SIG-M5 treated with dmso at 0.1 percent for 504 hours (cell line): ENCODE data around the gene GSTA5.
"Not testable (repeated sequence)": the region's sequence is repeated elsewhere in the genome, so short reads cannot be mapped to it uniquely, and the experiment has no call there.

Experiments used
- DNase-seq: peaks from one replicate; lab custom pipeline; 2025; ENCODE audit not compliant: unreplicated experiment; lab: John Stamatoyannopoulos, UW

Gene GSTA5

GRCh38 chr6:52840763-52841585 lies at the start of gene GSTA5:
Gene GSTA5 (minus strand): TSS chr6:52840813.
- no peak for DNase-seq

- no peak for DNase-seq
Measured at GRCh38 chr6:52890018-52890417, 49.4 kb upstream of the GSTA5 start.

- DNase-seq = no peak
Measured at GRCh38 chr6:52887910-52888524, 47.4 kb upstream of the GSTA5 start.

- DNase-seq = peak; percentile 73
Measured at GRCh38 chr6:52881996-52882841, 41.6 kb upstream of the GSTA5 start.

DNA sequence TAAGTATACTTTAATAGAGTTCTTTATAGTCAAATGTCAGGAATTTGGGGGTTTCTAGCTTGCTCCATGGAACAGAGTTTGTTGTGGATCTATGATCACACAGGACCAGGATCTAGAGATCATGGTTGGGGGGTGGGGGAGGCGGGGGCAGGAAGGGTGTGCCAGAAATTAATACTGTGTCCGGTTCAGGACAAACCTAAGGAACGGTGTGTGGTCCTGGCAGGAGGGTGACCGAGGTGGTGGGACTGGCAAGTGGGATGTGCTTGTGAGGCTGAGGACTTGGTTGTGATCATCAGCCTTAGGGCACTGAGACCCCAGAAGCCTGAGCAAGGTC lies 41.0 kb upstream of the GSTA5 start:
- no peak for DNase-seq

DNA sequence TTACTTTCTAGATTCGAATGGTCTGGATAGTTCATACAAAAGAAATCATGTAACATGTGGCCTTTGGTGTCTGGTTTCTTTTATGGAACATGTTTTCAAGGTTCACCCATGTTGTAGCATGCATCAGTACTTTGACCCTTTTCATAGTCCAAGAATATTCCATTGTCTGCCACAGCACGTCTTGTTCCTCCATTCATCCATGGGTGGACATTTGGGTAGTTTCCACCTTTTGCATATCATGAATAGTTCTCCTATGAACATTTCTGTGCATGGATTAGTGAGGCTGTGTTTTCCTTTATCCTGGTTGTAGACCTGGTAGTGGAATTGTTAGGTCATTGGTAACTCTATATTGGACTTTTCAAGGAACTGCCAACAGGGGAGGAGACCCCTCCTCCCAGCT lies 37.2 kb upstream of the GSTA5 start:
- DNase-seq = no peak

DNA sequence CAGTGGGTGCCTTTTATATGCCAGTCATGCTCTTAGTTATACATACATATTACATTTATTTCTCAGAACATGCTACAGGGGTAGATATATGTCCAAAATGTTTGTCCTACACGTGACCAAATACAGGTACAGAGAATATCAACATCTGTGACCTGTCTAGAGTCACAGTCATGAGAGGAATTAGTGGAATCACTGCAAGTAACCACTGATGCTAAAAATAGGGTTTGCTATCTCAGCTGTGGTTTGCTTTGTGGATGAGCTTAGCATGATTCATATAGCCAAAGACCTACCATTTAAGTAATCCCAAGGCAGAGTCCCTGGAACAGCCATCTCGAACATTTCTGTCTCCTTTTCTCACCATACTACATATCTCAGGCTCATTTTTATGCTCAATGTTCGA lies 36.6 kb upstream of the GSTA5 start:
- DNase-seq = no peak

DNA sequence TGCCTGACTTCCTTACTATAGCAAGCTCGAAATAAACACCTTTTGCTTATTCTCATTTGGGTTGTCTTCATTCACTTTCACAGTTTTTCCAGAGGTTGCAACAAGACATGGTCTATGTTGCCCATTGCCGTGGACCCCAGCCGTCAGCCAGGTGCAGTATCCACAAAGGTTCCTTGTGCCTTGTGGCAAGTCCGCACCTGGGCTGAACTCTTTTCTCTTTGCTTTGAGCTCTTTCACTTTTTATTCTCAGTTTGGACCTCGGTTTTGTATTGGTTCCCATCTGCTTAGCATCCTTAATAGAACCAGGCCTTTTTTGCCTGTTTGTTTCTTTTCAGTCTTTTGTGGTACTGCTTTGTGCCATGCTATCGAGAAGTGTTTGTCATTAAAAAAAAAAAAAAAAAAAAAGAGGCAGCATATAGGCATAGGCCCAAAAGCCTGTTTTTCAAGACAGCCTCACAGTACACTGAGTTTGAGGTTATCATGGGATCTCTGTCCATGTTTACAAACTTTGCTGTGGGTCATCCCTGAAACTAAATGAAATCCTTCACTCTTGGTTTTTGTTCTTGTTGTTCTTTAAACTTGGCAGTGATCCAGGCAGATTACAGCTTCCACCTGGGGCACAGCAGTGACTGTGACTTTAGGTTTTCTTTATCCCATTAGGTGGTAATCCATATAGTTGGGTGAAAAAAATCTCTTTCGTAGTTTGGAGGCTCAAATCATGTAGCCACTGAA lies 35.6 kb upstream of the GSTA5 start:
- DNase-seq = peak; percentile 27

DNA sequence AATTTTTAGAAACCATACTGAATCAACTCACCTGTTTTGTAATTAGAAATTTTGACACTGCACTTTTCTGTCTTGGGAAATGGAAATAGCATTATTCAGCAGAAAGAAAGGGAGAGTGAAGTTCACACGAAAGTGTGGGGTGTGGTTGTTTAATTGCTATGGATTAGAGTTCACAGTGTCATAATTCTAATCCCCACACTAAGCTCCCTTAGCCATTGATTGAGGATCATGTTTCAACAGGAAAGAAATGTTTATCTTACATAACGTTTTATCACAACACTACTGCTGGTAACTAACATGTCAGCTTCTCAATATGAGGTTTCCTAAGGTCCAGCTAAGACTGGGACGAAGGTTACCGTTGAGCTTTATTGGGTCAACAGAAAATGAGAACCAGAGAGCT lies 31.4 kb upstream of the GSTA5 start:
- no peak for DNase-seq

DNA sequence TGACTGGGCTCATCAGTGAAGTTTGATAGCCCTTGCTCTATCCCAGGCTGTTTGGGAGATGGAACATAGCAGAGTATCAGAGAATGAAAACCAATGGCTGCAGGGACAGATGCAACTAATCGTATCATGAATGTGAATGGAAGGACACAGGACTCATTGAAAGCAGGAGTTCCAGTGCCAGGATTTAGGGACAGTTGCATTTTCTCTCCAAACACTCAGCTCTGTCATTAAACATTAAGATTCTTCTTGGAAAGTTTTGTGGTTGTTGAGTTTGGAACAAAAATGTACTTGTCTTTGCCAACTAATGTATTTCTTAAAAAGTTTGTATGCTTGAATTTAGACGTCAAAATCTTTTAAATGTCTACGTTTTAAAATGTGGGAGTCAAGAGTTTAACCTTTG lies 31.0 kb upstream of the GSTA5 start:
- no peak for DNase-seq

DNA sequence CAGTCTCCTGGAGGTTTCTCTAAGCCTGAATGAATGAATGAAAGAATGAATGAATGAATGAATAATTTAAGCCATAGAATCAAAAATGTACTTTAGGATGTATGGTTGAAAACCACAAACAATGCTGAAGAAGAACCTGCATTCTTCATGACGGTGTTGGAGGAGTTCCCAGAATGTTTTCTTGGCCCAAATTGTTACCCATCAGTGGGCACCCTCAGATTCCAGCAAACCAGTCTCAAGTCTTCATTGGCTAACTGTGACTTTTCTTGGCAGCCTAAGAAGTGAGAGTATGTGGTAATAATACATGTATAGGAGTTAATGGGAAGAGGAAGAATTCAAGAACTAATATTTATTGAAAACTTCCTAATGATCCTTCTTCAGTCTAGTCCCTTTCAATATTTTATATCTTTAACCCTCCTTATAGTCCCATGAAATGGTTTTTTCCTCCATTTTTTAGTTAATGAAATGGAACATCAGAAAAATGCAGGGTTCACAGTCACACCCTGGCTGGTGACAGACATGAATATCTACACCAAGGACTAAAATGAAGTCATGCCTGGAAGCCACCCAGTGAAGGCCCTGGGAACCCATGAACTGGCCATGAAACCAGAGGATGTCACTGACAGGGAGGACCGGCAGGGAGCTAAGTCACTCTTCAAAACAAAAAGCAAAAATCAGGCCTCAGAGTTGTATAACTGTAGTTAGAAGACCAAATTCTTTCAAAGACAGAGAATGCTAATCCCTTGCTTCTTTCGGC lies 29.9 kb upstream of the GSTA5 start:
- DNase-seq = not testable (repeated sequence)

DNA sequence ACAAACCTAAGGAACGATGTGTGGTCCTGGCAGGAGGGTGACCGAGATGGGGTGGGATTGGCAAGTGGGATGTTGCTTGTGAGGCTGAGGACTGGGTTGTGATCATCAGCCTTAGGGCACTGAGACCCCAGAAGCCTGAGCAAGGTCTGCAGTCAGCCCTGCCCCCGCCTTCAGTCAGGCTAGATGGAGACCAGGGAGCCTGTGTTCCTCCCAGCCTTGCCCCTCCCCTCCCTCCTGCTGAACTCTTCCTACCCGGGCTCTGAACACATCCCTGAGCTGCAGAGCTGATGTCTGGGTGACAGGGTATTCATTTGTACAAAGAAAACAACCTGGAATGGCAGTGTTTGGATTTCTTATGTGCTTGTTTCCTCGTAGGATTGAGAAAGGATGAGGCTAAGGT lies 28.3 kb upstream of the GSTA5 start:
- DNase-seq = not testable (repeated sequence)

GRCh38 chr6:52868240-52868639 lies 27.6 kb upstream of the GSTA5 start:
- no peak for DNase-seq

DNA sequence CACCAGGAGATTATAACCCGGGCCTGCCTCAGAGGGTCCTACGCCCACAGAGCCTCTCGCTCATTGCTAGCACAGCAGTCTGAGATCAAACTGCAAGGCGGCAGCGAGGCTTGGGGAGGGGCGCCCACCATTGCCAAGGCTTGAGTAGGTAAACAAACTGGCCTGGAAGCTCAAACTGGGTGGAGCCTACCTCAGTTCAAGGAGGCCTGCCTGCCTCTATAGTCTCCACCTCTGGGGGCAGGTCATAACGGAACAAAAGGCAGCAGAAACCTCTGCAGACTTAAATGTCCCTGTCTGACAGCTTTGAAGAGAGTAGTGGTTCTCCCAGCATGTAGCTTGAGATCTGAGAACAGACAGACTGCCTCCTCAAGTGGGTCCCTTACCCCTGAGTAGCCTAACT lies 20.5 kb upstream of the GSTA5 start:
- DNase-seq = not testable (repeated sequence)

GRCh38 chr6:52858416-52858815 lies 17.8 kb upstream of the GSTA5 start:
- DNase-seq = no peak

GRCh38 chr6:52856137-52856536 lies 15.5 kb upstream of the GSTA5 start:
- not testable (repeated sequence) for DNase-seq

DNA sequence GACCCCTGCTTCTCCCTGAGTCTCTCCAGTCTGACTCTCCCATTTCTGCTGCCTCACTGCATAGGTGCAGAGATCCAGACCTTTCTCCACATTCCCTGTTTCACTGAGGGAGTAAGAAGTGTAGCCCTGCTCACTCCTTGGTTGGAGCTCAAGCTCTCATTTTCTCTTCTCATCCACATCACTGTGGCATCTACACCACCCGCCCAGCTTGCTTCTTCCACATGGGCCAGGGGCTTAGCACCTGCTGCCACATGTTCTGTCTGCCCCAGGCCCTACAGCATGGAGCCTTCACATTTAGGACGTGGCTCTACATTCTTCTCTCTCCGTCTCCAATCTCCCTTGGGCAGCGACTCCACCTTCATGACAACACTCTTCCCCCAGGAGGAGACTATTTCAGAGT lies 8.5 kb upstream of the GSTA5 start:
- no peak for DNase-seq

DNA sequence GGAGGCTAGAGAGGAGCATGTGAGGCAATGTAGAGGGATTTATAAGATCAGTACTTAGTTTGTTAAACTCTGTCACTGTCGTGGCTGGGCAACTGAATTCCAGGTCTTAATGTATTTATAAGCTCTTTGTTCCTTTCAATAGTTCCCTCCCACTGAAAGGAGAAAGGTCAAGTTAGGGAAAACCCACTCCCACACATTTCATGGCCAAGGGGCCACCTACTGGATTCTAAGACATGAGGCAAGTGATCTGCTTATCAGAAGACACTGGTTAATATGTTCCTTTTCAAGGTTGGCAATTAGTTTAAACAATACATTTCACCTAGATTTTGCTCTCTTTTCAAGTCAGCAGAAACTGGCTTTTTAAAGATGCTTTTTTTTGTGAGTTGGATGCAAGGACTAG lies 5.4 kb upstream of the GSTA5 start:
- DNase-seq = no peak

- no peak for DNase-seq
Measured at GRCh38 chr6:52843605-52844004, 3.0 kb upstream of the GSTA5 start.
